ENCODE data around the gene PARS2. TPM values are rescaled to one million over a fixed set of nuclear protein-coding genes. Genes with fewer than 3 reads are reported as not detected.

PARS2 gene
- total RNA-seq, 1 donor from 2014 or later, result 3.2 TPM

DNA sequence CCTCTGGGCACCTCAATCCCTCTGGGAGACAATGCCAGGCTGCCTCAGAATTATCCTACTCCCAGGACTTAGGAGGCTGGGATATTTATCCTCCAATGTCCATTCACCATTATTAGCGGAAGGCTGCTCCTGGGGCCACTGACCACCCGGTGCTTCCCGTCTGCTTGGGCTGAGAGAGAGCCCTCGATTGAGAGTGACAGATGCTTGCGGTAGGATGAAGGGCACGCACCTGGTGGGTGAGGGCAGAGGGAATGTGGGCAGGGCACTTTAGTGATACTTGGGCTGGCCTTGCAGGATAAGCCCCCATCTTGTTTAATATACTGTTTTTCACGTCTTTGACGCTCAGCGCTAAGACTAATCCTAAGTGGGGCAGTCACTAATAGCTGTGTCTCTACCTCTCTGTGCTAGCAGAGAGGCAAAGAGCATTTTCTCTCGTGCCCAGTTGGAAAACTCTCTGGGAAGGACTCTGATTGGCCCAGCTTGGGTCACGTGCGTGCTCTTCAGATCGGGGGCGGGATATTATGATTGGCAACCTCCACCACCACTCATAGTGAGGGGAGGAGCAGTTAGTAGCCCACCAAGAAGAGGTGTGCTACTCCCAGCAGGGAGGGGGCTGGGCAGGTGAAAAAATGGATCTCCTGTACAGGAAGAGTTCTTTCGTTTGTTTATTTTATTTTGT, 10.6 kb upstream of the PARS2 start:
- no peak for DNase-seq (ENCODE audit: low read depth, low spot score)

DNA sequence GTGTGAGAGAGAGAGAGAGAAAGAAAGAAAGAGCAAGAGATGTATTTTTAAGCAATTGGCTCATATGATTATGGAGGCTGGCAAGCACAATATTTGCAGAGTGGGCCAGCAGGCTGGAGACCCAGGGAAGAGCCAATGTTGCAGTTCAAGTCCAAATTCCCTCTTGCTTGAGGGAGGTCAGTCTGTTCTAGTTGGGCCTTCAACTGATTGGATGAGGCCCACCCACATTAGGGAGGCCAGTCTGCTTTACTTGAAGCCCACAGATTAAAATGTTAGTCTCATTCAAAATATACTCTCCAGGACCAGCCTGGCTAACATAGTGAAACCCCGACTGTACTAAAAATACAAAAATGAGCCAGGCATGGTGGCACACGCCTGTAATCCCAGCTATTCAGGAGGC, 8.6 kb upstream of the PARS2 start:
- no peak for DNase-seq (ENCODE audit: low read depth, low spot score)

DNA sequence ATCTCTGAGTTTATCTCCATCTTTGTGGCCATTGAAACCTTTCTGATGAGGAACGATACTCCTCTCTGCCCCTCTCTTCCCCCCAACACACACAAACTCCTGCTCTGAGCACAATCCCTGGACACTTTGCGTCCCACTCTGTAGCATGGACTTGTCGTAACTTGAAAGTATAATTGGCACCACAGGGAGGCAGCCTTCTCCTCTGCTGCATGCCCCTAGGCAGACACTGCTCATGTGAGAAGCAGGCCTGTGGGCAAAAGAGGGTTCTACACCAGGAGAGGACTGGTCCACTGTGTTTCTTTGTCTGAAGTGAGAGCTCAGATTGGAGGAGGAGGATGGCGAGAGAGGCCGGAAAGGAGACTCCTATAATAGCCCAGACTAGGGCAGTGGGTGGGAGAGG, 3.8 kb upstream of the PARS2 start:
- no peak for DNase-seq (ENCODE audit: low read depth, low spot score)

DNA sequence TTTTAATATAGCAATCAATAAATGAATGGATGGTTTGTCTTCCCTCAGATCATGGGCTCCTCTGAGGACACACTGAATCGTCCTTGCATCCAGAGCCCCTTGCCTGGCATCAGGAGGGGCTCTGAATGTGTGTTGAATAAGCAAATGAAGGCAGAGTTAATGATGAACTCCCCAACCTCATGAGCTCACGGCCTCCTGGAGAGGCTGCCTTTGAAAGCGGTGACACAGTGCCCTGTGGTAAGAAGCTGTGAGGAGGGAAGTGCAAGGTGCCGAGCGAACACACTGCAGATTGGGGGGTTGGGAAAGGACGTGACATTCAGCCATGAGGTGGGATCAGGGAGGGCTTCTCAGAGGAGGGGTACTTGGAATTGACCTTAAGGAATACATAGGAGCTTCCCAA, 3.2 kb upstream of the PARS2 start:
- no peak for DNase-seq (ENCODE audit: low read depth, low spot score)

- no peak for DNase-seq (ENCODE audit: low read depth, low spot score)
These were observed 2.4 kb upstream of the PARS2 start for GRCh38 chr1:54766726-54767125.

- no peak for DNase-seq (ENCODE audit: low read depth, low spot score)
These were observed 719 bp upstream of the PARS2 start for GRCh38 chr1:54764922-54765561.

- no peak for DNase-seq (ENCODE audit: low read depth, low spot score)
These were observed 549 bp downstream of the PARS2 start for GRCh38 chr1:54763816-54764132.

DNA sequence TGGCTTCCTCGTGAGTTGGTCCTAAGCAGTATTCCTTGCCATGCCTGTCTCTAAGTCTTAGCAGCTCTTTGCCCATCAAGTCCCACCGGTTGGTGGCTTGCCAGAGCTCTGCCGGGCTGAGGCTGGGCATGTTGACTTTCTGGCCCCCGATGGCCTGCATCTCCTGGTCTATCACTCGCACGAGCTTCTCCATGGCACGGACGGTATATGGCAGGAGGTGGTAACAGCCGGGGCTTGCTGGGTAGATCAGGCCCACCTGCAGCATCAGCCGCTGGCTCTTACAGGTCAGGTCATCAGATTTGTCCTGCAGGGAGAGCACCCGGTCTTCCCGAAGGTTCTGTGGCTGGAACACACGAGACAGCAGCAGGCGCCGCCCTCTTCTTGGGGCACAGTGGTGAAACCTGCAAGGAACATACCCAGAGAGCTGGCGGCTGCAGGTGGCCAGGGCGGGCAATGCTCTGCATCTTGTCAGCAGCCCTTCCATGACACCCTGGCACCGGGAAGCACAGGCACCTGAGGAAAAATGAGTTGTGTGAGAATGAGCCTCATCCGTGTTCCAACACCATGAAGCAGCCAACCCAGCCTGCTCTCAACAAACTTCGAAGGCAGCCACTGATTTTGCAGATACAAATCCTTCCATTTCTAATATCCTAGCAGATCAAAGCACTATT, 5.5 kb downstream of the PARS2 start:
- DNase-seq (ENCODE audit: low read depth, low spot score), result no peak

GRCh38 chr1:54757833-54758232, 6.5 kb downstream of the PARS2 start:
- DNase-seq (ENCODE audit: low read depth, low spot score), result no peak

DNA sequence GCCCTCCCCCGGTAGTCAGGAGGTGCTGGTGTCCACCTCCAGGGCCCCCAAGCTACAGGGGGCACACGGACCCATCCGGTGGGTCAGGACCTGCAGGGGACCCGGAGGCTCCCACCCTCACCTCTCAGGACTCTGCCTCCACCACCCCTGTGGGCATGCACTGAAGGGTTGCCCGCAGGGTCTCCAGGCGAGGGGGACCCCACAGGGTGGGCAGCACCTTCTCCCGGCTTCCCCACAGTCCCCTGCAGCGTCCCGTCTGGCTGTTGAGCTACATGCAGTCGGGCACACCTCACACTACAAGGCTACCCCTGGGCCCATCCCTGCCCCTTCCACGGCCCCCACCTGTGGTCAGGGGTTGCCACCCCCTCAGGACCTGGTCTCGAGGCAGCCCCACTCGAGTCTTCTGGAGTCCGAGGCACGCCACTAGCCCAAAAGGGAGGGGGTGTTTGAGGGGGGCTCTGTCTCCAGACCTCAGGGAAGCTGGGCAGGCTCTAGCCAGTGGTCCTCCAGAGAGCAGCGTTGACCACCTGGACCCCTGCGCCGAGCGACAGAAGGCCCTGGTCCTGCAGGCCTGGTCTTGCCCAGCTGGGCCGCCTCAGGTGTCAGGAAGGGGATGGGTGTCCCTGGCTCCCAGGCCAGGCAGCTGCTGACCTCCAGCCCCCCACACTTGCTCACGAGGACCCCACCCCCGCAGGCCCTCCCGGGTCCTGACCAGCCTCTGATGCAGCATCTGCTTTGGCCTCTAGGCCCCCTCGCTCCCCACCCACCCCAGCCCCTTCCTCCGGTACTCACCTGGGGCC, 9.6 kb downstream of the PARS2 start:
- DNase-seq (ENCODE audit: low read depth, low spot score), result no peak

GRCh38 chr1:54754045-54754444, 10.3 kb downstream of the PARS2 start:
- no peak for DNase-seq (ENCODE audit: low read depth, low spot score)

DNA sequence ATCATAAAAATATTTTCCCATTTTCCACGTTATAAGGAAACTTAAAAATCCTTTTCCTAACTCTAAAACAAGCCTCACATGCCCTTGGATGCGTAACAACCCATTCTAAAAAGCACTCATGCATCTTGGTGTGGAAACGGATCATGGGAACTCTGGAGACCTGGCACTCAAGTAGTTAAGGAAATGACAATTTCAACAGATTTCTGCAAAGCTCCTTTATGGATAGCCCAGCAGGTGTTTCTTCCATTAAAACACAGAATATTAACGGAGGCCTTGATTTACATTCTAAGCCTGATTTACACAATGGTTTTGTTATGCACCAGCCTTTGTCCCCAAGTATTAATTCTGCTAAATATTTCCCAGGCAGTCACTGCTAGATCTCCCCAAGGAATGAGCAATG, 12.9 kb downstream of the PARS2 start:
- DNase-seq (ENCODE audit: low read depth, low spot score), result no peak

DNA sequence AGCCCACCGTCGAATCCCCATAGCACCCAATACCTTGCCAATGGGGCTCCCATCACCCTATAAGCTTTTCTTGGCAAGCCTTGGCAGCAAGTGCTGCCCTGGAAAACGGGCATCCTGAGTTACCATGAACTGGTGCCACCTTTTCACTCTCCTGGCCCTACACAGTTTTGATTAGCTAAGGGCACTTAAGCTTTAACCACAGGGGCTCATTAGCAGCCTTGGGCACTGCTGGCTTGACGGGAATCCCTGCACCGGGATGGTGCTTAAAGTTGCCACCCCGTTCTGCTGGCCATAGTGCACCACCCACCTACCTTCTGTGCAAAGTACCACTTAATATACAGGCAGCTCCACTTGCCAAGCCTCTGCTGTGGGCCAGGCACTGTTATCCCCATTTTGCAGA, 13.7 kb downstream of the PARS2 start:
- DNase-seq (ENCODE audit: low read depth, low spot score), result no peak

DNA sequence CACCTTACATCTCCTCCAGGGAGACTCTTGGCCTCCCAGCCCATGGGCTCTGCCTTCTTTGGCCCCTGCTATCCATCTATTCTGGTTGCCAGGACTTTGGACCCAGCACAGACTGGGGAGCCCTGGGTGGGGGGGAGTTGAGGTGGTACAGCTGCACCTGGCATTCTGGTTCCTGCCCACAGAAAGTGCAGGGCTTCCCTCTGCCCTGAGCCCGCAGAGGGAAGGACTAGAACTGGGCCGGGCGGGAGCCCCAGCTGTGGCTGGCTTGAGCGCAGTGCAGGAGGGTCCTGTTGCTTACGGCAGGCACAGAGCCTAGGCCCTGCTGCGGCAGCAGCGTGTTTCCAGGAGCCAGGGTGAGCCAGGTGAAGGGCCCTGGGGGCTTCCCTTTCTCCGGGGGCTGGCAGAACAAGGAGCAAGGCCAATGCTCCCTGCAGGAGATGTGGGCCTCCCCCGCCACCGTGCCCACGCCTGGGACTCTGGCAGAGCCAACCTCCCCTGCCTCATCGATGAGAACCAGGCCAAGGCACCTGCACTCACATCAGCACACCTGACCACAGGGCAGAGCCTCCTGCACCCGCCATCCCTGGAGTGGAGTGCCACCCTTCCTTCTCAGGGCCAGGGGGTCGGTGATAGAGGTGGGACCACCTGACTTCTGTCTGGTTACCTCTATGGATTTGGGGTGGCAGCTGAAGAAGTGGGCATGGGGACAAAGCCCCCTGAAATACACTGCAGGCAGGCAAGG, 16.1 kb downstream of the PARS2 start:
- no peak for DNase-seq (ENCODE audit: low read depth, low spot score)

DNA sequence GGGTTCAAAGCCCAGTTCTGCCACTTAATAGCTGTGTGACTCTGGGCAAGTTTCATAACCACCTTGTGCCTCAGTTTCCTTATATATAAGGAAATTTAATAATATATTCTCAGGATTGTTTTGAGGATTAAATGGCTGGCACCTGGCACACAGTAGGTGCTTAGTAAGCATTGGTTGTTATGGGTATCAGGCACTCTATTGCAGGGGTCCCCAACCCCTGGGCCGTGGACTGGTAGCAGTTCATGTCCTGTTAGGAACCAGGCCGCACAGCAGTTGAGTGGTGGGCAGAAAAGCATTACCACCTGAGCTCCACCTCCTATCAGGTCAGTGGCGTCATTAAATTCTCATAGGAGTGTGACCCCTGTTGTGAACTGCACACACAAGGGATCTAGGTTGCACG, 18.5 kb downstream of the PARS2 start:
- no peak for DNase-seq (ENCODE audit: low read depth, low spot score)

GRCh38 chr1:54745274-54745673, 19.0 kb downstream of the PARS2 start:
- no peak for DNase-seq (ENCODE audit: low read depth, low spot score)

- no peak for DNase-seq (ENCODE audit: low read depth, low spot score)
These were observed 19.6 kb downstream of the PARS2 start for GRCh38 chr1:54744696-54745095.

DNA sequence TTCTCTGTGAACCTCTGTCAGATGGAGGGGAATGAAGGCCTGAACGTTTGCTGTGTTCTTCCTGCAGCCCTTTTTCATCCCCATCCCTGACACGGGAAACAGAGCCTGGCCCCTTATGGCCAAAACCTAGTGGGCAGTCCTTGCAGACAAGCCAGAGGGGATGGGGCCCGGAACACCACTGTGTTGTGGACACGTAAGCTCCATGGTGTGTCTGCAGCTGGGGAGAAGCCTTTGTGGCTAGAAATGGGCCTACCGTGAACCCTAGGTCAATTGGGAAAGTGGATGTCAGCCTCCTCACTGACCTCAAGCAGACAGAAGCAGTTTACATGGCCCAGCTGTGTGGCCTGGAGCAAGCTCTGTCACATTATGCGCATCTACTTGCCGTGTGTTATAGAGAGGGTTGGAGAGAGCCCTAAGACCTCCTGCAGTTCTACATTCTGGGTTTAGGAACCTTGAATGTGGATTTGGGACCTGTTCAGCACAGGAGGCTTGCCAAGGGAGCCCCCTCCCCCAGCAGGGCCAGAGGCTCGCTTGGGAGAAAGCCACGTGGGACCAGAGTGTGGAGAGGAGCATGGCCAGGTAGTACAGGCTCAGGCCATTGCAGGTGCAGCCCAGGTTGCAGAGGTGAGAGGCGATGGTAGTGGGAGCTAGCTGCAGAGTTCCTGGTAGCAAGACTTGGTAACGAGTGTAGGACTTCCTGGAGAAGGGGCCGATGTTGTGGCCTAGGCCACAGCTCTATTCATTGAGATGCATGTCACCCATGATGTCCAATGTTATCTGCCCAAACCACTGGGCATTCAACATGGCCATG, 20.7 kb downstream of the PARS2 start:
- no peak for DNase-seq (ENCODE audit: low read depth, low spot score)

- no peak for DNase-seq (ENCODE audit: low read depth, low spot score)
These were observed 22.0 kb downstream of the PARS2 start for GRCh38 chr1:54742282-54742681.

- no peak for DNase-seq (ENCODE audit: low read depth, low spot score)
These were observed 22.8 kb downstream of the PARS2 start for GRCh38 chr1:54741531-54741930.

GRCh38 chr1:54738244-54738643, 26.1 kb downstream of the PARS2 start:
- DNase-seq (ENCODE audit: low read depth, low spot score), result no peak

Data from pulmonary artery endothelial cell (primary cell).